ENCODE data around the gene UFD1. TPM values are rescaled to one million over a fixed set of nuclear protein-coding genes. Genes with fewer than 3 reads are reported as not detected.
"Not testable (repeated sequence)": the region's sequence is repeated elsewhere in the genome, so short reads cannot be mapped to it uniquely, and the experiment has no call there.

The UFD1 gene
- total and polyA plus RNA-seq, 2 experiments from 2014 or later: 51.5 to 79.1 TPM

DNA sequence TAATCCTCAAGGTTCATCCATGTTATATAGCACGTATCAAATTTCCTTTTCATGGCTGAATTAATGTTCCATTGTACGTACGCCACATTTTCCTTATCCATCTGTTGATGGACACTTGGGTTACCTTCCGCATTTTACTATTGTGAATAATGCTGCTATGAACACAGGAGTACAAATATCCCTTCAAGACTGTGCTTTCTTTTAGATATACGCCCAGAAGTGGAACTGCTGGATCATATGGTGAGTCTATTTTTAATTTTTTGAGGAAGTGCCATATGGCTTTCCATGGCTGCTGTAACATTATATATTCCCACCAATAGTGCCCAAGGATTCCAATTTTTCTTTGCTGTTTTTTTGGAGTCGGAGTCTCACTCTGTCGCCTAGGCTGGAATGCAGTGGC is 40.7 kb downstream of the UFD1 start:
- Histone ChIP-seq H3K4me2 (no peak overlapping the region), H2AFZ (no peak overlapping the region), H3K79me2 (peaks cover 54% of the 10 kb centered on the region), H3K27me3 (no peaks in the 10 kb centered on the region), H3K9me3 (ENCODE audit: low read depth) (no peaks in the 10 kb centered on the region), H3K36me3 (replicated peaks; ENCODE audit: insufficient read depth, low read depth) (no peaks in the 10 kb centered on the region), H3K9me2 (replicated peaks; ENCODE audit: insufficient read depth) (no peaks in the 10 kb centered on the region), H3K4me3 (no peak overlapping the region), H3K4me1 (ENCODE audit: insufficient read depth) (no peaks in the 10 kb centered on the region), H4K20me1 (ENCODE audit: insufficient read depth, poor library complexity, severe bottlenecking) (peaks cover 5% of the 10 kb centered on the region), H3K27ac (no peak overlapping the region)
- WGBS (ENCODE audit: low lambda C conversion rate, missing lambda C conversion rate): 97% methylated on average over 7 of the region's 7 CpGs
- no peak for DNase-seq (ENCODE audit: low spot score)
- TF ChIP-seq EZH2 (IDR thresholded peaks at IDR 0.05; ENCODE audit: borderline replicate concordance) (no peak), EZH2phosphoT487 (IDR thresholded peaks at IDR 0.05; ENCODE audit: low read depth, severe bottlenecking, unreplicated experiment) (no peak)
- TF ChIP-seq, protein P1, sequence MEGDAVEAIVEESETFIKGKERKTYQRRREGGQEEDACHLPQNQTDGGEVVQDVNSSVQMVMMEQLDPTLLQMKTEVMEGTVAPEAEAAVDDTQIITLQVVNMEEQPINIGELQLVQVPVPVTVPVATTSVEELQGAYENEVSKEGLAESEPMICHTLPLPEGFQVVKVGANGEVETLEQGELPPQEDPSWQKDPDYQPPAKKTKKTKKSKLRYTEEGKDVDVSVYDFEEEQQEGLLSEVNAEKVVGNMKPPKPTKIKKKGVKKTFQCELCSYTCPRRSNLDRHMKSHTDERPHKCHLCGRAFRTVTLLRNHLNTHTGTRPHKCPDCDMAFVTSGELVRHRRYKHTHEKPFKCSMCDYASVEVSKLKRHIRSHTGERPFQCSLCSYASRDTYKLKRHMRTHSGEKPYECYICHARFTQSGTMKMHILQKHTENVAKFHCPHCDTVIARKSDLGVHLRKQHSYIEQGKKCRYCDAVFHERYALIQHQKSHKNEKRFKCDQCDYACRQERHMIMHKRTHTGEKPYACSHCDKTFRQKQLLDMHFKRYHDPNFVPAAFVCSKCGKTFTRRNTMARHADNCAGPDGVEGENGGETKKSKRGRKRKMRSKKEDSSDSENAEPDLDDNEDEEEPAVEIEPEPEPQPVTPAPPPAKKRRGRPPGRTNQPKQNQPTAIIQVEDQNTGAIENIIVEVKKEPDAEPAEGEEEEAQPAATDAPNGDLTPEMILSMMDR (IDR thresholded peaks at IDR 0.05; ENCODE audit: poor library complexity): no peak

DNA sequence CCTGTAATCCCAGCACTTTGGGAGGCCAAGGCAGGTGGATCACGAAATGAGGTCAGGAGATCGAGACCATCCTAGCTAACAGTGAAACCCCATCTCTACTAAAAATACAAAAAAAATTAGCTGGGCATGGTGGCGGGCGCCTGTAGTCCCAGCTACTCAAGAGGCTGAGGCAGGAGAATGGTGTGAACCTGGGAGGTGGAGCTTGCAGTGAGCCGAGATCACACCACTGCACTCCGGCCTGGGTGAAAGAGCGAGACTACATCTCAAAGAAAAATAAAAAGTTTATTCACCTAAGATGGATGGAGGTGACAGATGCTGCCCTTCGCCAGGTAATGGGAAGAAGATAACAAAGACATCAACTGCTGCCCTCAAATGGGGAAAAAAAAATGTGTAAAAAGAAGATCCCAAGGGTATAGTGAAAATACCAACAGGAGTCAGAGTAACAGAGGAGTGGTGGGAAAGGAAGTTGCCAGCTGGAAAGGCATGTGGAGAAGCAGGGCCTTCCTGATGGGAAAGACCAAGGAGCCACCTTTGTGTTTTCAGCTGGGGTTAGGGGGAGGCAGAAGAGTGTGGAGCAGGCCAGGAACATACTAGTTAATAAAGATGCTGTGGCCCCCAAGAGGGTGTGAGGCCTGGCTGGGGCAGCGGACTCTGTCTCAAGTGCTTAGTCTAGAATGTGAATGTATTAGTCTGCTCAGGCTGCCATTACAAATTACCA is 42.4 kb downstream of the UFD1 start:
- not testable (repeated sequence) for H3K27me3 ChIP-seq; DNase-seq (ENCODE audit: low spot score); H3K36me3 ChIP-seq (replicated peaks; ENCODE audit: insufficient read depth, low read depth); H3K27ac ChIP-seq; H3K9me2 ChIP-seq (replicated peaks; ENCODE audit: insufficient read depth); H4K20me1 ChIP-seq (ENCODE audit: insufficient read depth, poor library complexity, severe bottlenecking); H2AFZ ChIP-seq; H3K4me2 ChIP-seq; H3K9me3 ChIP-seq (ENCODE audit: low read depth); H3K4me3 ChIP-seq; H3K4me1 ChIP-seq (ENCODE audit: insufficient read depth)
- WGBS (ENCODE audit: low lambda C conversion rate, missing lambda C conversion rate): 94% methylated on average over 9 of the region's 9 CpGs
- H3K79me2 ChIP-seq: peaks cover 43% of the 10 kb centered on the region

- no peaks in the 10 kb centered on the region for H3K9me2 ChIP-seq (replicated peaks; ENCODE audit: insufficient read depth)
- peaks cover 8% of the 10 kb centered on the region for H3K4me1 ChIP-seq (ENCODE audit: insufficient read depth)
- no peaks in the 10 kb centered on the region for H4K20me1 ChIP-seq (ENCODE audit: insufficient read depth, poor library complexity, severe bottlenecking)
- H2AFZ ChIP-seq: no peak overlapping the region
- no peaks in the 10 kb centered on the region for H3K27me3 ChIP-seq
- WGBS (ENCODE audit: low lambda C conversion rate, missing lambda C conversion rate): 98% methylated on average over 2 of the region's 2 CpGs
- no peak overlapping the region for H3K4me2 ChIP-seq
- no peak for DNase-seq (ENCODE audit: low spot score)
- no peak overlapping the region for H3K27ac ChIP-seq
- no peaks in the 10 kb centered on the region for H3K9me3 ChIP-seq (ENCODE audit: low read depth)
- TF ChIP-seq, protein P1 (IDR thresholded peaks at IDR 0.05; ENCODE audit: poor library complexity): no peak
- no peak for TF ChIP-seq EZH2 (IDR thresholded peaks at IDR 0.05; ENCODE audit: borderline replicate concordance)
- TF ChIP-seq EZH2phosphoT487 (IDR thresholded peaks at IDR 0.05; ENCODE audit: low read depth, severe bottlenecking, unreplicated experiment): no peak
- H3K36me3 ChIP-seq (replicated peaks; ENCODE audit: insufficient read depth, low read depth): no peaks in the 10 kb centered on the region
- peaks cover 39% of the 10 kb centered on the region for H3K79me2 ChIP-seq
- no peak overlapping the region for H3K4me3 ChIP-seq
Observed at GRCh38 chr22:19434829-19435580, 44.0 kb downstream of the UFD1 start.

DNA sequence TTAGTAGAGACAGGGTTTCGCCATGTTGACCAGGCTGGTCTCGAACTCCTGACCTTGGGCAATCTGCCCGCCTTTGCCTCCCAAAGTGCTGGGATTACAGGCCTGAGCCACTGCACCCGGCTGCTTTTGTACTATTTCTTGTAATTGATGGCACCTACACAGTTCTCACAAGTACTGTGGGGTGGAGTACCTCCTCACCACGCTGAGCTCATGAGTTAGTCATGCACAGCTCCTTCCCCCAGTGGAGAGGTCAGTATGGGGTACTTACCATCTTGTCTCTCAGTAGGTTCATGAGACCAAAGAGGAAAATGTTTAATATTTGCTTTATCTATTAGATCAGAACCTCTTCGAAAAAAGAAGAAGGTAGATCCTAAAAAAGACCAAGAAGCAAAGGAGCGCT is 44.6 kb downstream of the UFD1 start:
- H3K27me3 ChIP-seq: no peaks in the 10 kb centered on the region
- H3K4me3 ChIP-seq: no peak overlapping the region
- no peak overlapping the region for H2AFZ ChIP-seq
- no peaks in the 10 kb centered on the region for H3K36me3 ChIP-seq (replicated peaks; ENCODE audit: insufficient read depth, low read depth)
- H3K9me3 ChIP-seq (ENCODE audit: low read depth): no peaks in the 10 kb centered on the region
- H3K4me1 ChIP-seq (ENCODE audit: insufficient read depth): peaks cover 14% of the 10 kb centered on the region
- WGBS (ENCODE audit: low lambda C conversion rate, missing lambda C conversion rate): 96% methylated on average over 7 of the region's 7 CpGs
- TF ChIP-seq, protein P1 (IDR thresholded peaks at IDR 0.05; ENCODE audit: poor library complexity): no peak
- no peak for TF ChIP-seq EZH2 (IDR thresholded peaks at IDR 0.05; ENCODE audit: borderline replicate concordance)
- no peaks in the 10 kb centered on the region for H3K9me2 ChIP-seq (replicated peaks; ENCODE audit: insufficient read depth)
- peaks cover 3% of the 10 kb centered on the region for H4K20me1 ChIP-seq (ENCODE audit: insufficient read depth, poor library complexity, severe bottlenecking)
- no peak for DNase-seq (ENCODE audit: low spot score)
- no peak overlapping the region for H3K27ac ChIP-seq
- peaks cover 39% of the 10 kb centered on the region for H3K79me2 ChIP-seq
- no peak overlapping the region for H3K4me2 ChIP-seq
